NOMO-1 treated with DMSO at 0.1 percent for 48 hours (cell line): Measurements from ENCODE around the gene BLM.
A peak's percentile ranks its signal among the peaks of the same experiment; 100 is the strongest.
"Not testable (repeated sequence)": the region's sequence is repeated elsewhere in the genome, so short reads cannot be mapped to it uniquely, and the experiment has no call there.

Experiments used
- DNase-seq: peaks from one replicate; lab custom pipeline; 2025; ENCODE audit not compliant: unreplicated experiment; lab: John Stamatoyannopoulos, UW

Gene BLM

DNA sequence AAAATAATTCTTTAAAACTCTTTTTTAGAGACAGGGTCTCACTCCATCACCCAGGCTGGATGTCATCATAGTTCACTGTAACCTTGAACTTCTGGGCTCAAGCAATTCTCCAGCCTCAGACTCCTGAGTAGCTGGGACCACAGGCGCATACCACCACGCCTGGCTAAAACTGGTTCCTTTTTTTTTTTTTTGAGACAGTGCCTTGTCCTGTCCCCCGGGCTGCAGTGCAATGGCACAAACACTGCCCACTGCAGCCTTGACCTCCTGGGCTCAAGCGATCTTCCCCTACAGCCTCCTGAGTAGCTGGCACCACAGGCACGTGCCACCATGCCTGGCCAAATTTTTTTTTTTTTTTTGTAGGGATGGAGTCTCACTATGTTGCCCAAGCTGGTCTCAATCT is 127.5 kb downstream of the BLM start:
- DNase-seq, result no peak

DNA sequence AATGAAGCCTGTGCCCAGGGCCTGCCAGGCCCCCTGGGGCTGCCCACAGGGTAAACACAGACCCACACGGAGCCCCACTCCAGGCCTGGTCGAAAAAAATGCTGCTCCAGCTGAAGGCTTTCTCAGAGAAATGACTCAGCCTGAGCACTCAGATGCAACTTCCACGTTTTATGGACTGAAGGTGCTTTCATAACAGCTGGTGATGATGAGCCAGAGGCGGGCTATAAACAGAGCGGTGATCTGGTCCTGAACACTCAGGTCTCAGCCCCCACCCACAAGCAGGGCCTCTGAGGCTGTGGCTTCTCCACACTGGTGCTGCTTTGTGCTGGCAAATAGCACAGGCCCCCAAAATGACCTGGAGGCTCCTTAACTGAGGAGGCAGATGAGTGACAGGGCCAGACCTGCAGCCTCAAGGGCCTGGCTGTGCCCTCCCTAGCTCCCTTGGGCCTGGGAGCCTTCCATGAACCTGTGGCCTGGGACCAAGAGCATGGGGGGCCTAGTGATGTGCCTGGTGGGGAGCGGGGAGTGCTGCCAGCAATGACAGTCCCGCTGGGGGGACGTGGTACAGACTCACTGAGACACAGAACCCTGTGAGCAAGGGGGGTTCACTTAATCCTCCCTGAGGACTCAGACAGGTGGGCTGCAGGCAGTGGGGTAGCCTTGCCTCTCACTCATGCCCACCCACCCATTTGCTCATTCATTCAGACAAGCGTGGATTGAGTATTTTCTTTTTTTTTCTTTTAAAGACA is 128.2 kb downstream of the BLM start:
- peak; percentile 84 for DNase-seq

DNA sequence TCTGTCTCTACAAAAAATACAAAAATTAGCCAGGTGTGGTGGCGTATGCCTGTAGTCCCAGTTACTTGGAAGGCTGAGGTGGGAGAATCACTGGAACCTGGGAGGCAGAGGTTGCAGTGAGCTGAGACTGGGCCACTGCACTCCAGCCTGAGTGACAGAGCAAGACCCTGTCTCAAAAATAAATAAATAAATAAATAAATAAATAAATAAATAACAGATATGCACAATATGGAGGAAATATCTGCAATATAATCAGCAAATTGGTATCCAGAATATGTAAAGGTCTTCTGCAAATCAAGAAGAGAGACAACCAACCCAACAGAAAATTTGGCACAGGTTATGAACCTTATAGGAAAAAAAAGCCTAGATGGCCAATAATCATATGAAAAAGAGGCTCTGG is 132.3 kb downstream of the BLM start:
- DNase-seq, result not testable (repeated sequence)

DNA sequence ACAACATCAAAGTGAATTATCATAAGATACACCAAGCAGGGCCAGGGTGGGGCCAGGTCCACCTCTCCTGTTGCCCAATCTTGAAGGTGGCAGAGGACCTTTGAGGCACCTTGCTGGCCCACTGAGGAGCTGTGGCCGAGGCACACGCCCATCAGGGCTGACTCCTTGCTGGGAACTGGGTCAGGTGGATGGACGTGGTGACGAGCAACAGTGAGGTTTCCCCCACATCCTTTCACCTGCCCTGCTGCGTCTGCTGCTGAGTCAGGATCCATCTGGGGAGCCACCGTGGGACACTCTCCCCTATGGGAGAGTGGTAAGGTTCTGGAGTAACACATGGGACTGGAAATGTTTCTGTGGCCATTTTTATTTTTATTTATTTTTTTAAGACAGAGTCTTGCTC is 134.0 kb downstream of the BLM start:
- no peak for DNase-seq

DNA sequence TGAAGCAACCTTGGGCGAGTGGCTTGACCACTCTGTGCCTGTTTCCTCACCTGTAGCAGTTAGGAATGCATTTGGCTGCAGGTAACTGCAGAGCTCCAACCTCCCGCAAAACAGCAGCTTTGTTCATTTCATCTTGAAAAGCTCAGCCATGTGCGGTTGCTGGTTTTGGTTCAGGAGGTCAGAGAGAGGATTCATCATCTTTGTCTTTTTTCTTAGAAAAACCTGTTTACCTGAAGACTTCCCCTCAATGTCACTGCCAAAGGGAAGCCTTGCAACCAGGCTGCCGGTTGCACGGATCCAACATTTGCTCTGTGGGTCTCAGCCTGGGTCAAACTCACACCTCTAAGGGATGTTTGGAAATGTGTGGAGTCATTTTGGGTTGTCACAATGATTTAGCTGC is 134.8 kb downstream of the BLM start:
- no peak for DNase-seq

DNA sequence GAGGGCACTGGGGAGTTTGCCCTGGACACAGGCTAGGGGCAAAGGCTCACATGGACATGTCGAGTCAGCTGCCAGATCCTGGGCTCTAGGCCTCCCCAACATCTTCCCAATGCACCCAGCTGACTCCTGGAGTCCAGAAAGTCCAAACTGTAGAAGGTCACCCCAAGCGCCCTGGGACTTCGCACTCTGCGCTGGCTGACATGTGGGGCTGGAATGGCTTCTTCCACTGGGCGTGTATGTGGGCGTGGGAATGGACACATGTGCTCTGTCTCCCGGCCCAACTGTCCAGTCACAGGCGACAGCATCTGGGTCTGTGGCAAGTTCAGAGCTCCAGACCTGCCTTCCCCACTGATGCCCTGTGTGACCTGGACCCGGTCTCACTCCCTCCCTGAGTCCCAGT is 138.0 kb downstream of the BLM start:
- no peak for DNase-seq

DNA sequence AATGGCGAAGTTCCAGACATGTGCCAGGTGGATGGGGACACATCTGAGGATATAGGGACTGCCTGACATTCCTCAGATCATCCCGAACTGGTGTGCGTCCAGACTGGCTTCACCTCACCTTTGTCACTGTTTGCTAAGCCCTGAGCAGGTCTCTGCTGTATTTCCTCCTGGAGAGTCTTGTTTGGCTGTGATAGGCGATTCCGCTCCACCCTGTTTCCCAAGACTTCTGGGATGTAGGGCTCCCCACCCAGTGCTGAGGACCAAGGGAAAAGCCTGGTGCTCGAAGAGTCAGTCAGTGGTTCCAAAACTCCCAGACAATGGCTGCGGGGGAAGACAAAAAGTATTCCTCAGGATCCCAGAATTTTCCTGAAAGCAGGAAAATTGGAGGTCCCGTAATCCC is 140.2 kb downstream of the BLM start:
- DNase-seq, result no peak

DNA sequence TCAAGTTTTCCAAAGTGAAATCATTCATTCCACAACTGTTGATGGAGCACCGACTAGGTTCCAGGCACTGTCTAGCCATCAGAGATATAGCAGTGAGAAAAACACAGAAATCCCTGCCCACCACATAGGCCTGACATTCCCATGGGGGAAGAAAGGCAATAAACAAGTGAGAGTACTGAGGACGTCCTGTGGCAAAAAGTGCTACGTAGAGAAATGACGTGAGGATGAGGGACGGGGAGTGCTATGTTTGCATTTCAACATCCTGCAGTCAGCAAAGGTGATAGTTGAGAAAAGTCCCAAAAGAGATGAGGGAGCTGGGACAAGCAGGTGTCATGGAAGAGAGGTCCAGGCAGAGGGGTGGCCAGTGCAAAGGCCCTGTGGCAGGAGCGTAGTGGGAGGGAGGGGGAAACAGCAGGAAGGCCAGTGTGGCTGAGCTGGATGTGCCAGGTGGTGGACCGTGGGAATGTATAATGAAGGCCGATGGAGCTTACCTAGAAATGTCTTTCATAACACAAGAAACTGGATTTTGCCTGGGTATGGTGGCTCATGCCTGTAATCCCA is 140.8 kb downstream of the BLM start:
- no peak for DNase-seq

DNA sequence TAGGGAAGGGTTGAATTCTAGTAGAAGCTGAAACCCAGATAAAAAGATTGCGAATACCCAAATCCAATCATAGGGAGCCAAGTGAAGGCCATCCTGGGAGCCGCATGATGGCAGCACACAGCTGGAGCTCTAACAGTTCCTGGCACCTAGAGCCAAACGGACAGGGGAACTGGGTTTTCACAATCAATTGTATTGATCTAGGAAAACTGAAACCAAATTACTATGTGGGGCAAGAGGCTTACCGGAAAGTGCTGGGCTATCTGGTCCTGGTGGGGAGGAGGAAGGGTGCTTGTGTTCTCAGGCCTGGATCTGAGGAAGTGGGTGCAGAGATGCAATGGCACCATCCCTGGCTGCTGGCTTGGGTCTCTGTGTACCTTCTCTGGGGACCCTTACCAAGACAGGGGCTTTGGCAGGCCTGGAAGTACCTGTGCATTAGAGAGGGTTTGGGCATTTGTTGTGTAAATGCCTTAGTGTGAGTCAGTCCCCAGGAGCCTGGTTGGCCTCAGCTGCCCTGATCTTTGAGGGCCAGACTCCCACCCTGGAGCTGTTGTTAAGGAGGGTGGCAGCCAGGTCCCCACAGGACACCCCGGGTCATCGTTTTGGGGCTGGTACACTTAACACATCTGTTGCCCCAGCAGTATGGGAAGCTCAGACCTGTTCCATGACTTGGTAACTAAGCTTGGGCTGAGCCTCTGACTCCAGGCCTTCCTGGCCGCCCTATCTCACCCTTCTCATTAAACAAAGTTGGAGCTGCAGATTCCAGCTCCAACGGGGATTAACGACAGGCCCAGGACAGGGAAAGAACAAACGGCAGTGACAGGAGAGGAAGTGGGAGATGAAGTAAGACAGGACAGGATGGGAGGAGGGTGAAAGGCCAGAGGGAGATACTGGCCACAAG is 142.3 kb downstream of the BLM start:
- no peak for DNase-seq

DNA sequence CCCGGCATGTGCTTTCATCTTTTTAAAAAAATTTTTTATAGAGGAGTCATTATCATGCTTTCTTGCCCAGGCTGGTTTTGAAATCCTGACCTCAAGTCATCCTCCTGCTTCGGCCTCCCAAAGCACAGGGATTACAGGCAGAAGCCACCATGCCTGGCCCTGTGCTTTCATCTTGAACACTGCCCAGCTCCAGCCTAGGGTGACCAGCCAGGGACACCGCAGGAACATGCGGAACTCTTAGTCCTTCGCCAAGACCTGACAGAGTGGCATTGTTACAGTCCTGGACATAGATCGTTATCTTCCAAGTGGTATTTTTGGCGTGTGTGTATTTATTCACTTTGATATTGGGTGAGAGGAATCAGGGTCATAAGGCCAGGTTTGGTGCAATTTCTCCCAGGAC is 143.3 kb downstream of the BLM start:
- DNase-seq, result no peak

DNA sequence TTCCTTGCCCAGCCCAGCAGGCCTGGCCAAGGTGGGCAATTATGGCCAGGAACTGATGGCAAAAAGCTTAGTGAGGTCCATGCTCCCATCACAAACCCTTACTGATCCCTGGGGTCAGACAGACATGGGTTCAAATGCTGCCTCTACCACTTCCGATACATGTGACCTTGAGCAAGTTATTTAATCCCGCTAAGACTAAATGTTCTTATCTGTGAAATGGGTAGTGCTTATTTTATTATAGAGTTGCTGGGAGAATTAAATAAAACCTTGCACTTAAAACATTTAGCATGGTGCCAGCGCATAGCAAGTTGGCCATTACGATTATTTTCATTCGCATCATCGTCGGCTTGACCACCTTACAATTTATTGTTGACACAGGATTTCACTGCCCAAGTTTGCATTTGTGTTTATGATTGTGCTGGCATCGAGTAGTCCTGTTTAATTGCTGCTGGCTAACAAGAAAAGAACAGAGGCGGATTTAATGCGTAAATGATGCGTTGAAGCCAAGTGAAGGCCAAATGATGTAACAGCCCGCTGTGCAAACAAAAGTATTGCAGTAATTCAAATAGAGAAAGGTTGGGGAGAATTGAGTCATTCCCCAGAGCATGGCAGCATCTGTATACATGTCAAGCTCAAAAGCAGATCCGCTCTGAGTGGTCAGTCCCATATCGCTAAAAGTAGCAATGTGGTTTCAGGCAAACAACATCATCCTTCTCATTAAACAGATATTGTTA is 144.0 kb downstream of the BLM start:
- no peak for DNase-seq

DNA sequence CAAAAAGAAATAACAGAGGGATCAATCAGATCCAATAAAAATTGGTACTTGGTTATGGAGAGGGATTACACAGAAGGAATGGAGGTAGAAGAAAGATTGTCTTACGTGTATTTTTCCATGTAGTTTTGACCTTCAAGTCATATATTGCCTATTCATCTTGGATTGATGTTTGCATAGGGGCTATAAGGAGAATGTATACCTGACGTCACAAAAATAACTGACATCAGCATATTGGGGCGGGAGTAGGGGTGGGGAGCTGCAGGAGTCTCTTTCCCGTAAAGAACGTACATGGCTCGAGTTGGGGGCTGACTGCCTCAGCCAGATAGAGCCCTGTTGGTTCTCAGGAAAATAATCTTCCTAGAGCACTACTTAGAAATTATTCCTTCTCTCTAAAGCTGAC is 145.3 kb downstream of the BLM start:
- DNase-seq, result no peak

DNA sequence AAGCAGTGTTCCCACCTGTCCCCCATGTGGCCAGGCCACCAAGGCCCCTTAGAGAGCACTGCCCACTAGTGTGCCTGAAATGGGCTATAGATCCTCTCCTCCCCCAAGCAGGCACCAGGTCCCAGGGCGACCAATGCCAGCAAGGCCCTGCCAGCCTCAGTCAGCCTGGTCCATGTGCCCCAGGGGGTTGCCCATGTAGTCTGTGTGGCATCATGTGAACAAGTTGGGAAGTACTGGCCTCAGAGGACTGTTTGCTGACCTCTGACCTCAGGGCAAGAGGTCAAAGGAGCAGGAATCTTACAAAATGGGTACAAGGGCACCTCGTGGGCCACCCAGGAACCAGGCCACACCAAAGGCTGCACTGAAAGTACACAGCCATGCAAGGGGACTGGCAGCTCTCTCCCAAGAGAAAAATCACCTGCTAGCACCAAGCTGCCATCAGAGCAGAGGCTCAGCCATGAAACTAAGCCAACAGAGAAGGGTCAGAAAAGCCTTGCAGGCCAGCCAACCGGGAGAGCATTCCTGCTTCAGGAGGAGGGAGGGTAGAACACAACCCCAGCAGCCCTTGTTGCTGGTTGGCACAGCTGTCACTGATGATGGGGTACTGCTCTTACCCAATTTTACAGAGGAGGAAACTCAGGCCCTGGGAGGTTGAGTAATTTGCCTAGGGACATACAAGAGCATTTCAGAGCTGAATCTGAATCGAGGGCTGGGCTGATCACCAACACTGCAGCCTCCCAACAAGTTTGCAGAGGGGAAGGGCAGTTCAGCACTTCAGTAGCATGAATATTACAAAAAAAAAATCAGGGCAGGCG is 146.0 kb downstream of the BLM start:
- peak; percentile 73 for DNase-seq

DNA sequence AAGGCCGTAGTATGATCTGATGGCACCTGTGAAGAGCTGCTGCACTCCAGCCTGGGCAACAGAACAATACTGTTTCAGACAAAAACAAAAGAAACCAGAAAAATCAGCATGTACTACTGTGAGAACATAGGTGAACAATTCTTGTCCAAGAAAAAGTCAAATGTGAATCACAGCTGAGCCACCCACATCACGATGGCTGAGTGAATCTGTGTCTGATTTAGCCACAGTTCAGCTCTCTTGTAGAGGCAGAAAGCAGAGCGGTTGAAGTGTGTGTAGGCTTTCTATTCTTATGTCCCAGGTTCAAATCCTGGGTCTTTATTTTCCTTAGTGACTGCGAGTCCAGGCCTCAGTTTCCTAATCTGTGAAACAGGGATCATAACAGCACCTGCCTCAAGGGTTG is 146.8 kb downstream of the BLM start:
- no peak for DNase-seq

DNA sequence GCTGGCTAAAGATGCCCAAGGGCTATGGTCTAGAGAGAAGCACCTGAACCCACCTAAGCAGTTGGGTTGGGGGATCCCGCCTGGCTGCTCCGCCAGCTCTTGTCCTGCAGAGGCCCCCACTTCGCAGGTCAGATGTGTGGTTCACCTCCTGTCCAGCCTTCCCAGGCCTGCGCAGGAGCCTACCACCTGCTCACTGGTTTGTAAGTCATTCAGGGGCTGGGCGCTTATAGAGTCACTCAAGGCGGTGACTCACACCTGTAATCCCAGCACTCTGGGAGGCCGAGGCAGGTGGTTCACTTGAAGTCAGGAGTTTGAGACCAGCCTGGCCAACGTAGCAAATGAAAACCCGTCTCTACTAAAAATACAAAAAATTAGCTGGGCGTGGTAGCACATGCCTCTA is 147.4 kb downstream of the BLM start:
- DNase-seq, result no peak

DNA sequence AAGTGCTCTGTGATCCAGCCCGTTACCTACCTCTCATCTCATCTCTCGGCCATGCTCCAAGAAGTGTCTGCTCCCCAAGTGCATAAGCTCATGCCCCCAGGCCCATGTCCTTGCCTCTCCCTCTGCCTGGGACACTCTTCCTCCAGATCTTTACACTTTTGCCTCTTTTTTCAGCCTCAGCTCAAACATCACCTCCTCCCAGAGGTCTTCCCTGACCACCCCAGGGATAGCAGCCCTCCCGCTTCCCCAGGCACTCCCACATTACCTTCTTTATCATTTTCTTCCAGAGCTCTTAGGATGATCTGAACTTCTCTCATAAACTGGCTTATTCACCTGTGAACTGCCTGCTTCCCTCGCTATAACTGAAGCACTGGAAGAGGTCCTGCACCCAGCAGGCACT is 148.6 kb downstream of the BLM start:
- no peak for DNase-seq
